HCT116 (cell line): ENCODE results near the gene PASD1. TPM values are rescaled to one million over a fixed set of nuclear protein-coding genes. Genes with fewer than 3 reads are reported as not detected.

ENCODE experiments used
- ATAC-seq: fragments of 200-7000 bp; cut with Tn5 transposase; 2 replicates; pipeline ENCODE4 v1.9.1; 2020; ENCODE audit warnings: mild to moderate bottlenecking, moderate library complexity
- BruUV-seq: library from RNA; stranded (reverse); fragments of 400-500 nt; replicated peaks from 2 replicates; lab custom pipeline; 2021; lab: Mats Ljungman, UMichigan
- CTCF ChIA-PET: fragments of 300-600 bp; sonication (Branson Sonifier 250); formaldehyde crosslinking; loops from one replicate; lab custom pipeline; 2021; ENCODE audit warnings: antibody characterized with exemption; lab: Charles Lee
- POLR2A ChIA-PET: fragments of 300-600, 350-600 bp; sonication (Branson Sonifier 250); formaldehyde crosslinking; loops from one replicate; lab custom pipeline; 2021; ENCODE audit warnings: antibody characterized with exemption; lab: Charles Lee
- RAD21 ChIA-PET, 2 experiments: fragments of 300-600 bp; sonication (Branson Sonifier 250); formaldehyde crosslinking; loops; one replicate each; lab custom pipeline; 2023; ENCODE audit warnings: low total read pairs in 2 of 2; ENCODE audit not compliant: uncharacterized antibody in 2 of 2, unreplicated experiment in 2 of 2, low non-redundant PET in 1 of 2; lab: Charles Lee
- DNase-seq: peaks from one replicate; pipeline ENCODE4 v3.0.0-alpha.2; 2010; ENCODE audit warnings: low read depth, low spot score
- H2AFZ ChIP-seq: fragments of 200-600 bp; shearing (Covaris generic), sonication (generic); 2 replicates; pipeline ENCODE4 v1.6.1; 2017; ENCODE audit warnings: low read depth, mixed run types, mixed read lengths, antibody characterized with exemption, low read length; ENCODE audit not compliant: poor library complexity, severe bottlenecking
- H3K27ac ChIP-seq: 2 replicates; pipeline ENCODE4 v1.5.1; 2012; ENCODE audit warnings: low read depth, low read length
- H3K27me3 ChIP-seq: fragments of 200-600 bp; sonication (generic); 2 replicates; pipeline ENCODE4 v1.6.1; 2016; ENCODE audit warnings: mixed run types, low read length, mixed read lengths; ENCODE audit not compliant: insufficient read depth
- H3K36me3 ChIP-seq, 2 experiments: fragments of 200-500 bp in 1 of 2; fragments of 200-600 bp in 1 of 2; sonication (Bioruptor generic) in 1 of 2; sonication (generic) in 1 of 2; 2 replicates each; pipeline versions ENCODE4 v1.5.1 to v1.6.1; 2014 to 2016; ENCODE audit warnings: low read length in 2 of 2, inconsistent platforms in 1 of 2, mixed read lengths in 1 of 2, mixed run types in 1 of 2; ENCODE audit not compliant: insufficient read depth in 2 of 2, control insufficient read depth in 1 of 2
- H3K4me1 ChIP-seq, 2 experiments: fragments of 200-600 bp in 1 of 2; sonication (generic) in 1 of 2; 2 replicates each; pipeline versions ENCODE4 v1.5.1 to v1.6.1; 2012 to 2017; ENCODE audit warnings: low read length in 2 of 2, inconsistent platforms in 1 of 2, mild to moderate bottlenecking in 1 of 2, mixed read lengths in 1 of 2, mixed run types in 1 of 2, moderate library complexity in 1 of 2; ENCODE audit not compliant: insufficient read depth in 2 of 2, control insufficient read depth in 1 of 2
- H3K4me2 ChIP-seq: fragments of 200-600 bp; sonication (generic); 2 replicates; pipeline ENCODE4 v1.6.1; 2017; ENCODE audit warnings: mixed run types, low read length, mixed read lengths
- H3K4me3 ChIP-seq, 2 experiments: fragments of 200-600 bp in 1 of 2; sonication (generic) in 1 of 2; replicated peaks in 1 of 2; 2 replicates each; pipeline ENCODE4 v1.5.1; 2011 to 2016; ENCODE audit warnings: low read length in 2 of 2, control low read depth in 1 of 2, low read depth in 1 of 2, mild to moderate bottlenecking in 1 of 2, mixed read lengths in 1 of 2, mixed run types in 1 of 2
- H3K79me2 ChIP-seq: fragments of 200-600 bp; sonication (generic); 2 replicates; pipeline ENCODE4 v1.6.1; 2017; ENCODE audit warnings: mild to moderate bottlenecking, mixed run types, low read length, moderate library complexity, mixed read lengths; ENCODE audit not compliant: insufficient read depth
- H3K9ac ChIP-seq: fragments of 200-600 bp; sonication (generic); 2 replicates; pipeline ENCODE4 v1.6.1; 2016; ENCODE audit warnings: low read length, mixed read lengths
- H3K9me2 ChIP-seq: fragments of 200-600 bp; sonication (generic), shearing (Covaris generic); 2 replicates; pipeline ENCODE4 v1.6.1; 2017; ENCODE audit warnings: mixed run types, mild to moderate bottlenecking, moderate library complexity; ENCODE audit not compliant: insufficient read depth
- H3K9me3 ChIP-seq, 2 experiments: fragments of 200-500 bp in 1 of 2; fragments of 200-600 bp in 1 of 2; sonication (Bioruptor generic) in 1 of 2; sonication (generic) in 1 of 2; 2 replicates each; pipeline ENCODE4 v1.6.1; 2014 to 2017; ENCODE audit warnings: low read length in 2 of 2, mixed read lengths in 2 of 2, inconsistent platforms in 1 of 2, low read depth in 1 of 2, mild to moderate bottlenecking in 1 of 2, mixed run types in 1 of 2, moderate library complexity in 1 of 2; ENCODE audit not compliant: control insufficient read depth in 1 of 2, insufficient read depth in 1 of 2
- H4K20me1 ChIP-seq: fragments of 200-600 bp; sonication (generic), shearing (Covaris generic); 2 replicates; pipeline ENCODE4 v1.6.1; 2017; ENCODE audit warnings: mixed run types, mild to moderate bottlenecking, moderate library complexity; ENCODE audit not compliant: insufficient read depth
- CEBPB ChIP-seq: IDR thresholded peaks from 2 replicates; pipeline ENCODE4 v1.6.1; 2012; ENCODE audit warnings: low read depth
- CTCF ChIP-seq, 3 experiments: fragments of 200-600 bp in 1 of 3; sonication (generic) in 1 of 3; IDR thresholded peaks in 2 of 3; conservative IDR thresholded peaks in 1 of 3; 2 replicates each; pipeline ENCODE4 v1.5.1; 2012 to 2017; ENCODE audit warnings: low read depth in 2 of 3, low read length in 2 of 3, antibody characterized with exemption in 1 of 3, borderline replicate concordance in 1 of 3, control low read depth in 1 of 3, mild to moderate bottlenecking in 1 of 3, mixed read lengths in 1 of 3, mixed run types in 1 of 3, moderate library complexity in 1 of 3; ENCODE audit not compliant: insufficient read depth in 1 of 3
- EGR1 ChIP-seq: IDR thresholded peaks from 2 replicates; pipeline ENCODE4 v1.6.1; 2012; ENCODE audit warnings: low read depth
- POLR2A ChIP-seq: IDR thresholded peaks from 2 replicates; pipeline ENCODE4 v1.7.0; 2011; ENCODE audit warnings: borderline replicate concordance; ENCODE audit not compliant: insufficient read depth, insufficient read length; ENCODE audit errors: extremely low read depth
- POLR2AphosphoS5 ChIP-seq: IDR thresholded peaks from 2 replicates; pipeline ENCODE4 v1.6.1; 2011; ENCODE audit warnings: mild to moderate bottlenecking, low read depth, low read length, moderate library complexity
- RAD21 ChIP-seq: IDR thresholded peaks from 2 replicates; pipeline ENCODE4 v1.6.1; 2012; ENCODE audit warnings: low read depth, mild to moderate bottlenecking
- SP1 ChIP-seq: IDR thresholded peaks from 2 replicates; pipeline ENCODE4 v1.6.1; 2012; ENCODE audit warnings: low read depth
- intact Hi-C: fragments of 100-400 bp; cut with micrococcal nuclease; formaldehyde crosslinking; loops from 2 replicates; pipeline ENCODE4 v1.10.0; 2022
- total RNA-seq: library from RNA; stranded (reverse); gene quantifications from one replicate; pipeline ENCODE4 v1.2.1, GENCODE V29; 2021; ENCODE audit not compliant: unreplicated experiment

The PASD1 gene
- total RNA-seq, 1 experiment from 2014 or later, result not detected

GRCh38 chrX:151712253-151712652, 148.8 kb downstream of the PASD1 start:
- intact Hi-C loops, result loop anchor here (5.0 kb wide), 1 partner anchor 925 kb away; the partner anchor contains the start of gene GABRQ

GRCh38 chrX:151713849-151714248, 150.4 kb downstream of the PASD1 start:
- BruUV-seq, result no TSS peak
- intact Hi-C loops, result loop anchor here (5.0 kb wide), 1 partner anchor 923 kb away; the partner anchor contains the start of gene GABRQ
- POLR2A ChIA-PET, result no interaction called here

More at GRCh38 chrX:151712253-151712652, 148.8 kb downstream of the PASD1 start:
- ATAC-seq (no peak), DNase-seq (no peak)
- no peak overlapping the region for H3K9ac ChIP-seq
- H3K9me3 ChIP-seq, result no peaks in the 10 kb centered on the region
- POLR2A ChIA-PET, result no interaction called here
- no peaks in the 10 kb centered on the region for H3K4me1 ChIP-seq
- BruUV-seq, result no TSS peak
- no peak overlapping the region for H2AFZ ChIP-seq
- H3K4me3 ChIP-seq, result no peak overlapping the region
- no peaks in the 10 kb centered on the region for H3K9me2 ChIP-seq
- no peaks in the 10 kb centered on the region for H4K20me1 ChIP-seq
- CTCF ChIA-PET, result no interaction called here
- H3K27me3 ChIP-seq, result peaks cover 4% of the 10 kb centered on the region; the same call in 1 of the 2 replicates
- no peaks in the 10 kb centered on the region for H3K36me3 ChIP-seq
- H3K4me2 ChIP-seq, result no peak overlapping the region
- H3K27ac ChIP-seq, result no peak overlapping the region
- no peaks in the 10 kb centered on the region for H3K79me2 ChIP-seq
- TF ChIP-seq SP1 (no peak), CEBPB (no peak)
- TF ChIP-seq, all 23 proteins: peak for 0
- RAD21 ChIA-PET, result no interaction called here

More at GRCh38 chrX:151713849-151714248, 150.4 kb downstream of the PASD1 start:
- TF ChIP-seq POLR2AphosphoS5, result no peak
- TF ChIP-seq RAD21, result peak; percentile 62
- no peak for TF ChIP-seq POLR2A
- no peak for TF ChIP-seq EGR1
- TF ChIP-seq CTCF (IDR thresholded peaks at IDR 0.05 in 2 of 3, conservative IDR thresholded peaks at IDR 0.05 in 1 of 3; ENCODE audit: borderline replicate concordance in 1 of 3, insufficient read depth in 1 of 3, low read depth in 2 of 3, low read length in 2 of 3), result peak; percentile 44 to 69 (median 59)
- Histone ChIP-seq H3K4me3 (no peak overlapping the region), H3K9ac (no peak overlapping the region), H3K27me3 (peaks cover 4% of the 10 kb centered on the region; the same call in 1 of the 2 replicates), H3K9me2 (no peaks in the 10 kb centered on the region), H2AFZ (no peak overlapping the region), H4K20me1 (no peaks in the 10 kb centered on the region), H3K36me3 (no peaks in the 10 kb centered on the region), H3K27ac (no peak overlapping the region), H3K9me3 (no peaks in the 10 kb centered on the region), H3K4me1 (no peaks in the 10 kb centered on the region), H3K4me2 (no peak overlapping the region), H3K79me2 (no peaks in the 10 kb centered on the region)
- CTCF ChIA-PET, result interaction anchor here (1.3 kb wide), 1 partner anchor 40 kb away, joined by 4 read pairs; no protein-coding TSS in a partner anchor
- peak; percentile 2 for DNase-seq
- RAD21 ChIA-PET, result no interaction called here
- peak; percentile 86 for ATAC-seq
